ENCODE measurements around the gene PDCD1.

GRCh38 chr2:241873803-241874110, 15.1 kb upstream of the PDCD1 start:
- TF ChIP-seq, protein P1, sequence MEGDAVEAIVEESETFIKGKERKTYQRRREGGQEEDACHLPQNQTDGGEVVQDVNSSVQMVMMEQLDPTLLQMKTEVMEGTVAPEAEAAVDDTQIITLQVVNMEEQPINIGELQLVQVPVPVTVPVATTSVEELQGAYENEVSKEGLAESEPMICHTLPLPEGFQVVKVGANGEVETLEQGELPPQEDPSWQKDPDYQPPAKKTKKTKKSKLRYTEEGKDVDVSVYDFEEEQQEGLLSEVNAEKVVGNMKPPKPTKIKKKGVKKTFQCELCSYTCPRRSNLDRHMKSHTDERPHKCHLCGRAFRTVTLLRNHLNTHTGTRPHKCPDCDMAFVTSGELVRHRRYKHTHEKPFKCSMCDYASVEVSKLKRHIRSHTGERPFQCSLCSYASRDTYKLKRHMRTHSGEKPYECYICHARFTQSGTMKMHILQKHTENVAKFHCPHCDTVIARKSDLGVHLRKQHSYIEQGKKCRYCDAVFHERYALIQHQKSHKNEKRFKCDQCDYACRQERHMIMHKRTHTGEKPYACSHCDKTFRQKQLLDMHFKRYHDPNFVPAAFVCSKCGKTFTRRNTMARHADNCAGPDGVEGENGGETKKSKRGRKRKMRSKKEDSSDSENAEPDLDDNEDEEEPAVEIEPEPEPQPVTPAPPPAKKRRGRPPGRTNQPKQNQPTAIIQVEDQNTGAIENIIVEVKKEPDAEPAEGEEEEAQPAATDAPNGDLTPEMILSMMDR (IDR thresholded peaks at IDR 0.05; ENCODE audit: insufficient read depth, low read length) = no peak
- TF ChIP-seq POLR2AphosphoS5 (IDR thresholded peaks at IDR 0.05; ENCODE audit: low read depth) = no peak
- no peak for TF ChIP-seq SPI1 (IDR thresholded peaks at IDR 0.05; ENCODE audit: borderline replicate concordance, low read depth)

All from HL-60 (cell line).